ENCODE measurements around the gene BLOC1S5.

DNA sequence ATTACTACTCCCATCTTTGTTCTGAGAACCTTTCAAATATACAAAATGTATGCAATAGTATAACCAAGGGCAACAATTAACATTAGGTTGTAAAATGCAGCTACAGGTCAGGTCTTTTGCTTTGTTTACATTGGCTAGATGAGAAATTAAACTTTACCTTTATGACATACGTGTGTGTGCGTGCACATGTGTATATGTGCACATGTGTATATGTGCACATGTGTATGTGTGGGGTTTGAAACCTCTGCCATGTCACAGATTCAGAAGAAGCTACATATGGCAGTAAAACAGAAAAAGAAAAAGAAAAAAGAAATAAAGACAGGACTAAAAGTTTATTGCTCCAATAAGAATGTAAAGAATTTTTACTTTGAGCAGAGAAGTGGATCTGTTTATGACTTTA is 40.6 kb downstream of the BLOC1S5 start:
- TF ChIP-seq CTCF (IDR thresholded peaks at IDR 0.05): no peak
- no peak for TF ChIP-seq EP300 (IDR thresholded peaks at IDR 0.05)
- no peak for TF ChIP-seq POLR2A (IDR thresholded peaks at IDR 0.05)

All from sigmoid colon (tissue), 4 donors.